HG03280 (cell line): ENCODE measurements around the gene CDHR2.
A peak's percentile ranks its signal among the peaks of the same experiment; 100 is the strongest.
"Not testable (repeated sequence)": the region's sequence is repeated elsewhere in the genome, so short reads cannot be mapped to it uniquely, and the experiment has no call there.

Experiments
- ATAC-seq: cut with Tn5 transposase; IDR thresholded peaks from one replicate; pipeline ENCODE4 v1.9.1; 2021; ENCODE audit warnings: mild to moderate bottlenecking, moderate library complexity; ENCODE audit not compliant: unreplicated experiment

The CDHR2 gene

DNA sequence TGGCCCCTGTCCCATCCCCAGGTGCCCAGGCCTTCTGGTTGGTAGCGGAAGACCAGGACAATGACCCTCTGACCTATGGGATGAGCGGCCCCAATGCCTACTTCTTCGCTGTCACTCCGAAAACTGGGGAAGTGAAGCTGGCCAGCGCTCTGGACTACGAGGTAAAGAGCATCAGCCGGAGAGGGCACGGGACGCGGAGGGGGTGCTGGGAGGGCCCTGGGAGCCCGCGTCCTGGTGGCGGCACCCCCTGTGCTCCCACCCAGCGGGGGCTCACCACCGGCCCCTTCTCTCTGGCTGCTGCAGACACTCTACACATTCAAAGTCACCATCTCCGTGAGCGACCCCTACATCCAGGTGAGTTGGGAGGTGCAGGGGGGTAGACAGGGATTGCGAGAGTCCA lies 19.5 kb downstream of the CDHR2 start:
- ATAC-seq: no peak

DNA sequence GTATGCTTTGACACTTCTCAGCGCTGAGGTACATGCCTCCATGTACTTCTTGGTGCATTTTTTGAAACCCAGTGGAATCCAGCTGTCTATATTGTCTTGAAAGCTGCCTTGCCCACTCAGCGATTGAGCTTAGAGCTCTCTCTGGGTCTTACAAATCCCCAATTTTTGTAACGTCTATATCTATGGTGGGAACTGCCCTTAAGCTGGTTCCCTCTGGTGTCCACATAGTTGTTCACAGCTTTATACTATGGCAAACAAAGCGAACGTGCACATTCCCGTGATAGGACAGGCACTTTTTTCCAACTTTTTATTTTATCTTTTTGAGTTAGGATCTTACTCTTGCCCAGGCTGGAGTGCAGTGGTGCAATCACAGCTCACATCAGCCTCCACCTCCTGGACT lies 20.9 kb downstream of the CDHR2 start:
- no peak for ATAC-seq

DNA sequence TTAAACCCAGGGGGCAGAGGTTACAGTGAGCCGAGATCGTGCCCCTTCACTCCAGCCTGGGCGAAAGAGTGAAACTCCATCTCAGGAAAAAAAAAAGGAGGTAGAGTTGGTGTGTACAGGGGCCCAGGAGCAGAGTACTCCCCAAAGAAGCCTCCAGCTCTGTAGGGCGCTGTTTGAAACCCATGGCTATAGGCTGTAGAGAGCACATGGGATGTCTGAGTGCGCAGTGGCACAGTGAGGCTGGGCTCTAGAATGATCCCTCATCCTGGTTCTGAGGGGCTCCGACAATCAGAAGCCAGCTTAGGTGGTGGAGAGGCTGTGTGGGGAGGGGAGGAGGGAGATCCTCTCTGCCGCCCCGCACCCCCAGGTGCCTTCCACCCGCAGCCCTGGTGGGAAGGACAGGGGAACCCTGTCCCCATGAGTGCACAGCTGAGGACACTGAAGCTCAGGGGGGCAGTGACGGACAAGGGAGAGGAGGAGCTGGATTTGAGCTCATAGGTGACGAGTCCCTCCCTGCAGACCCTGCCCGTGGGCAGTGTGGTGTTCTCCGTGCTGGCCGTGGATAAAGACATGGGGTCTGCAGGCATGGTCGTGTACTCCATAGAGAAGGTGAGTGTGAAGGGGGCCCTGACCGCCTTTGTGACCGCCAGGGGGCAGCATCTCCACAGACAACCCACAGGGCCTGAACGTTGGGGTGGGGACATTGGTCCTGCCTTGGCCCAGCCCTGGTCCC lies 24.6 kb downstream of the CDHR2 start:
- ATAC-seq: peak; percentile 78

DNA sequence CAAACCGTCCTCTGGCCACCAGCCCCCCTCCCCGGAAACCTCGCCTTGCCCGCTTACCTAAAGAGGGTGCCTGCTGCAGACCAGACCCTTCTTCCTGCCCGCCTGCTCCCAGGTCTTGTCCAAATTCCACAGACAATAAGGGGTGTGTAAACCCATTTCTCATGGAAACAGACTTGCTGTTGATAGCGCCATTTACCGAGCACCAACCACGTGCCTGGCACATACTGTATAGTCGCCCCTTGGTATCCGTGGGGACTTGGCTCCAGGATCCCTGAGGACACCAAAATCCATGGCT lies 25.1 kb downstream of the CDHR2 start:
- no peak for ATAC-seq

DNA sequence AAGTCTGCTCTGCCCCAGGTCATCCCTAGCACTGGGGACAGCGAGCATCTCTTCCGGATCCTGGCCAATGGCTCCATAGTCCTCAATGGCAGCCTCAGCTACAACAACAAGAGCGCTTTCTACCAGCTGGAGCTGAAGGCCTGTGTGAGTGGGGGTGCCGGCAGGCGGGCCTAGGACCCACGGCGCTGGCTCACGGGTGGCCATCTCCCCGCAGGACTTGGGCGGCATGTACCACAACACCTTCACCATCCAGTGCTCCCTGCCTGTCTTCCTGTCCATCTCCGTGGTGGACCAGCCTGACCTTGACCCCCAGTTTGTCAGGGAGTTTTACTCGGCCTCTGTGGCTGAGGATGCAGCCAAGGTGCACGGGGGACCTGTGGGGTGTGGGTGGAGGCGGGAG lies 25.9 kb downstream of the CDHR2 start:
- no peak for ATAC-seq

DNA sequence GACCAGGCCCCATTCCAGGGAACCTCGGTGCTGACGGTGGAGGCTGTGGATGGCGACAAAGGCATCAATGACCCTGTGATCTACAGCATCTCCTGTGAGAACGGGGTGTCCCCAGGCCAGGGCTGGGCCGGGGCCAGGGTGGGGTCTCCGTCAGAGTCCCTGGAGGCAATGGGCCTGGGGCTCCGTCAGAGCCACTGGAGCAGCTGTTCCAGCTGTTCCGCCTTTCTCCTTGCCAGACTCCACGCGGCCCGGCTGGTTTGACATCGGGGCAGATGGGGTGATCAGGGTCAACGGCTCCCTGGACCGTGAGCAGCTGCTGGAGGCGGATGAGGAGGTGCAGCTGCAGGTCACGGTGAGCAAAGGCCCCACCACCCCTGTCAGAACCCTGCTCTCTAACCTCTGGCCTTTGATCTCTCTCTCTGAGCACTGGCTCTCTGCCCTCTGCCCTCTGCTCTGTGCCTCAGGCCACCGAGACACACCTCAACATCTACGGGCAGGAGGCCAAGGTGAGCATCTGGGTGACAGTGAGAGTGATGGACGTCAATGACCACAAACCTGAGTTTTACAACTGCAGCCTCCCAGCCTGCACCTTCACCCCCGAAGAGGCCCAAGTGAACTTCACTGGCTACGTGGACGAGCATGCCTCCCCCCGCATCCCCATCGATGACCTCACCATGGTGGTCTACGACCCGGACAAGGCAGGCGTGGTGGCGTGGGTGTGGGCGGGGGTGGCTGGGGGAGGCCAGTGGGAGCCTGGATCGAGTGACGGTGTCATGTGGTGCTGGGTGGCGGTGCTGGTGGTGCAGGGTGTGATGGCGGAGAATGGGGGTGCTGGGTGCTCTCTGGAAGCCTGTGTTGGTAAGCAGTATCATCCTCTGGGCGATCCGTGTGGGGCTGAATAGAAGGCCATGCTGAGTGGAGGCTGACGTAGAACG lies 26.6 kb downstream of the CDHR2 start:
- ATAC-seq: no peak

DNA sequence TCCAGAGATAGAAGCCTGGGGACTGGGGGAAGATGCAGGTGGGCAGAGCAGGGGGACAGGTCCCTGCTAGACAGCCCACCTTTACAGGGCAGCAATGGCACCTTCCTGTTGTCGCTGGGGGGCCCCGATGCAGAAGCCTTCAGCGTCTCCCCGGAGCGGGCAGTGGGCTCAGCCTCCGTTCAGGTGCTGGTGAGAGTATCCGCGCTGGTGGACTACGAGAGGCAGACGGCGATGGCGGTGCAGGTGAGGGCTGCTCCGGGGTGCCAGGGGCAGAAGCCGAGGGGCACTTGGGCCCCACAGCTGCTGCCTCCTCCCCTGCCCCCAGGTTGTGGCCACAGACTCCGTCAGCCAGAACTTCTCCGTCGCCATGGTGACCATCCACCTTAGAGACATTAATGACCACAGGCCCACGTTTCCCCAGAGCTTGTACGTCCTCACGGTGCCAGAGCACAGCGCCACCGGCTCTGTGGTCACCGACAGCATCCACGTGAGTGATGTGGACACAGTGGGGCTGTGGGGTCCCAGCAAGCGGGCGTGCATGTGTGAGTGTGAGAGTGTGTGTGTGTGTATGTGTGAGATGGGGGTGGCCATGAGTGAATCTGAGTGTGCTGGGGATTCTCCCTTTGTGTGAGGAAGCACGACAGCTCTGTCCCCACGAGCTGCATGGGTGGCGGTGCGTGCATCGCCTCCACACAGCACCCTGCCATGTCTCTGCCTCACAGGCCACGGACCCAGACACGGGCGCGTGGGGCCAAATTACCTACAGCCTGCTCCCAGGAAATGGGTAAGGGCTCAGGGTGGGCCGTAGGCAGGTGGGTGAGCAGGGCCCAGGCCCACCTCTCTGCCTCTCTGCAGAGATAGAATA lies 28.4 kb downstream of the CDHR2 start:
- no peak for ATAC-seq

DNA sequence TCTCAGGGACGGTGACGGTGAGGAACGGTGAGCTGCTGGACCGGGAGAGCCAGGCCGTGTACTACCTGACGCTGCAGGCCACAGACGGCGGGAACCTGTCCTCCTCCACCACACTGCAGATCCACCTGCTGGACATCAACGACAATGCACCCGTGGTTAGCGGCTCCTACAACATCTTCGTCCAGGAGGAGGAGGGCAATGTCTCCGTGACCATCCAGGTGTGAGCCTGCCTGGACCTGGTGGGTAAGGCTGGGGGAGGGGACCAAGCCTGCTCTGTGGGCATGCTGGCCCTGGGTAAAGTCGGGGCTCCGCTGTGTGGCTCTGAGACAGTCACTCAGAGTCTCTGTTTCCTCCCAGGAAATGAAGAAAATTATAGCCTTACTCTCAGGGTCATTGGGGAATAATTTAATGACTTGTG lies 29.3 kb downstream of the CDHR2 start:
- ATAC-seq: no peak

DNA sequence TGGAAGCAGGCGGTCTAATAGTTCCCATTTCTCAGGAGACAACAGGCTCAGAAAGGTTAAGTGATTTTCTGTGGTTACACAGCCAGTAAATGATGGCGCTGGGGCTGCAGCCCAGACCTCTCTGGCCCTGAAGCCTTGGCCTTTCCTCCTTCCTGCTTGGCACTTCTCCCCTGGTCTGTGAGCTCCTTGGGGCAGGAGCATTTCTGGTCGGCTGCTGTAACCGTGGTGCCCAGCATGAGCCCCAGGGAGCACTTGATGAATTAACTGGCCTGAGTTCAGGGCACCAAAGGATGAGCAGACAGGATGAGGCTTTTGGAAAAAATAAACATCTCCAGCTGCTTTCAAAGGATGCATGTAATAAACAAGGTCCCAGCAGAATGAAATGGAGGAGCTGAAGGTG lies 30.2 kb downstream of the CDHR2 start:
- no peak for ATAC-seq

DNA sequence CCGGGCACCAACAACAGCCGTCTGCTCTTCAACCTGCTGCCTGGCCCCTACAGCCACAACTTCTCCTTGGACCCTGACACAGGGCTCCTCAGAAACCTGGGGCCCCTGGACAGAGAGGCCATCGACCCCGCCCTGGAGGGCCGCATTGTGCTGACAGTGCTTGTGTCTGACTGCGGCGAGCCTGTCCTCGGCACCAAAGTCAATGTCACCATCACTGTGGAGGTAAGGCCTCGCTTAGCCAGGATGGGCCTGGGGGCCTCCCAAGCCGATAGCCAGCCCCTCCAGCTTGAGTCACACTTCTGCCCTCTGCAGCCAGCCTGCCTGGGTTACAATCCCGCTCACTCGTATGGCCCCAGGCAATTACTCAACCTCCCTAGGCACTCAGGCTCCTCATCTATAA lies 32.2 kb downstream of the CDHR2 start:
- ATAC-seq: no peak

DNA sequence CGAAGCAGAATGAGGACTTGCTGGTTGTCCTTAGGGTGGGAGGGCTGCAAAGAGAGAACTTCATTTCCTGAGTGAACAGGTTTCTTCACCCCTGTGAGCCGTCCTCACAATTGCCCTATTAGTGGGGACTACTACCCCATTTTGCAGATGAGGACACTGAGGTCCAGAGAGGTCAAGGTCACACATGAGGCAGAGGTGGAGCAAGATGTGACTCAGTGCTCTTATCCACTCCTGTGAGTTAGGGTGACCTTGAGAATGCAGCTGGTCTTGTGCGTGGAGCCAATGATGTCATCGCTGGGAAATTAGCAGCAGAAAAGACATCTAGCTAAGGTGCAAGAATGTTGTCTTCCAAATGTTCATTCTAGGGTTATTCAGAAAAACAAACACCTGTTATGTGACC lies 33.9 kb downstream of the CDHR2 start:
- no peak for ATAC-seq

DNA sequence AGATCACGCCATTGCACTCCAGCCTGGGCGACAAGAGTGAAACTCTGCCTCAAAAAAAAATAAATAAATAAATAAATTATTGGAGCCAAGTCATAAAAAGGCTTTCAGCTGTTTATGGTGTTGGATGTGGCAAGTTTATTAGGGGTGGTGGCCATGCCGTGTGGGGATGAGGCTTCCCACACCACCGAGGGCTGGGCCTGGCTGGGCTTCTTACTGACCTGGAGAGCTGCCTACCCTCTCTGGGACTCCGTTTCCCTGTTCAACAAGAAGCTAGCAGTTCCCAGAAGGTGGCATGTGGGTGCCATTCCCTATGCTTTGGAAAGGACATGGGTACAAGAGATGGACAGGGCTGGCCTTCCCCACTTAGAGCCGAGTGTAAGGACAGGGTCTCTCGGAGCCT lies 38.3 kb downstream of the CDHR2 start:
- no peak for ATAC-seq

DNA sequence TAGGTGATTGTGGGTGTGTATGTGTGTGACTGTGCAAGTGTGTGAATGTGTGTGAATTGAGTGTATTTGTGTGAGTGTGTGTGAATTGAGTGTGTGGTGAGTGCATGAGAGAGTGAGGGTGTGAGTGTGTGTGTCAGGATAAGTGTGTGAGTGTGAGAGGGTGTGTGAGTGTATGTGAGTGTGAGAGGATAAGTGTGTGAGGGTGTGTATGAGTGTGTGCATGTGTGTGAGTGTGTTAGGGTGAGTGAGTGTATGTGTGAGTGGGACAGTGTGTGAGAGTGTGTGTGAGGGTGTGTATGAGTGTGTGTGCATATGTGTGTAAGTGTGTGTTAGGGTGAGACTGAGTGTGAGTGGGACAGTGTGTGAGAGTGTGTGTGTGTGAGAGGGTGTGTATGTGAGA lies 39.2 kb downstream of the CDHR2 start:
- ATAC-seq: no peak

DNA sequence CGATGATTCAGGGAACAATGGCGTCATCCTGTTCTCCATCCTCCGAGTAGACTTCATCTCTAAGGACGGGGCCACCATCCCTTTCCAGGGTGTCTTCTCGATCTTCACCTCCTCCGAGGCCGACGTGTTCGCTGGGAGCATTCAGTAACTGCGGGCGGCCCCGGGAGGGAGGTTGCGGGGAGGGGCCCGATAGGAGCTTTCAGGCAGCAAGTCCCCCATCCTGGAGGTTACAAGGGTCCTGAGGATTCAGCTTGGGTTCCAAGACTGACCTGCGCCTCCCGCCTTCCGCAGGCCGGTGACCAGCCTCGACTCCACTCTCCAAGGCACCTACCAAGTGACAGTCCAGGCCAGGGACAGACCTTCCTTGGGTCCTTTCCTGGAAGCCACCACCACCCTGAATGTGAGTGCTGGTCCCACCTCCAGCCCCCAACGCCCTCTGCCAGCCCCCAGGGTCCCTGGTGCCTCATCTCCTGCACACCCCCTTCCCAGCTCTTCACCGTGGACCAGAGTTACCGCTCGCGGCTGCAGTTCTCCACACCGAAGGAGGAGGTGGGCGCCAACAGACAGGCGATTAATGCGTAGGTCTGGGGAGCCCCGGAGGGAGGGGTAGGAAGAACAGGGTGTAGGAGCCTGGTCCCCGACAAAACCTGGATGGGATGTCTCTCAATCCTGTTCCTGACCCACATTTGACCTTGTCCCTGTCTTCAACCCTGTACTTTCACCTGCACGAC lies 40.1 kb downstream of the CDHR2 start:
- no peak for ATAC-seq

DNA sequence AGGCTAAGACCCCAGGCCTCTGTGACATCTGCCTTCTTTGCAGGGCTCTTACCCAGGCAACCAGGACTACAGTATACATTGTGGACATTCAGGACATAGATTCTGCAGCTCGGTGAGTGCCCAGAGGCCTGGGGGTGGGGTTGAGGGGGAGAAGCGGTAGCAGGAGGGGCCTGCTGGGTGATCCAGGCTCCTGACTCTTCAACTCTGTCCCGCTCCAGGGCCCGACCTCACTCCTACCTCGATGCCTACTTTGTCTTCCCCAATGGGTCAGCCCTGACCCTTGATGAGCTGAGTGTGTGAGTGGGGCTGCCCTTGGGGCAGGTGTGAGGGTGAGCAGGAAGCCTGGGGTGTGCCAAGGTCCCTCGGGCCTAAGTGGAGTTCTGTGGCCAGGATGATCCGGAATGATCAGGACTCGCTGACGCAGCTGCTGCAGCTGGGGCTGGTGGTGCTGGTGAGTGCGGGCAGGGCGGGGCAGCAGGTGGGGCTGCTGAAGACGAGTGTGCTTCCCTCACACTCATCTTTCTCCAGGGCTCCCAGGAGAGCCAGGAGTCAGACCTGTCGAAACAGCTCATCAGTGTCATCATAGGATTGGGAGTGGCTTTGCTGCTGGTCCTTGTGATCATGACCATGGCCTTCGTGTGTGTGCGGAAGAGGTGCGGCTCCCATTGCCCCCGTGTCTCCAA lies 41.0 kb downstream of the CDHR2 start:
- no peak for ATAC-seq

DNA sequence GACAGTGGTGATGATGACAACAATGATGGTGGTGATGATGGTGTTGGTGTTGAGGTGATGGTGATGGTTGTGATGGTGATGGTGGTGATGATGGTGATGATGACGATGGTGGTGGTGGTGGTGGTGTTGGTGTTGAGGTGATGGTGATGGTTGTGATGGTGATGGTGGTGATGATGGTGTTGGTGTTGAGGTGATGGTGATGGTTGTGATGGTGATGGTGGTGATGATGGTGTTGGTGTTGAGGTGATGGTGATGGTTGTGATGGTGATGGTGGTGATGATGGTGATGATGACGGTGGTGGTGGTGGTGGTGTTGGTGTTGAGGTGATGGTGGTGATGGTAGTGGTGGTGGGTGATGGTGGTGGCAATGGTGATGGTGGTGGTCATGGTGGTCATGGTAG lies 42.5 kb downstream of the CDHR2 start:
- not testable (repeated sequence) for ATAC-seq

DNA sequence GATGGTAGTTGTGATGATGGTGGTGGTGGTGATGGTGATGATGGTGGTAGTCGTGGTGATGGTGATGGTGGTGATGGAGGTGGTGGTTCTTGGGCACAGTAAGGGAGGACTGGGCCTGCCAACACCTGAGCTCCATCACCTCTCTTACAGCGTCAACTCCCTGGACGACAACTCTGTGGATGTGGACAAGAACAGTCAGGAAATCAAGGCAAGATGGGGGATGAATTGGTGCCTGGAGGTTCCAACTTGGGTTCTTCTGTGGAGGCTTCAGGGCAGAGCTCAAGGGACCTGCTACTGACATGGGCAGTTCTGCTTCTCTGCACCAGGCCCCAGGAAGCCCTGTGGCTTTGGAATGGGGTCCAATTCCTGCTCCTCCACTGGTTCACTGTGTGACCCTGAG lies 43.4 kb downstream of the CDHR2 start:
- no peak for ATAC-seq

DNA sequence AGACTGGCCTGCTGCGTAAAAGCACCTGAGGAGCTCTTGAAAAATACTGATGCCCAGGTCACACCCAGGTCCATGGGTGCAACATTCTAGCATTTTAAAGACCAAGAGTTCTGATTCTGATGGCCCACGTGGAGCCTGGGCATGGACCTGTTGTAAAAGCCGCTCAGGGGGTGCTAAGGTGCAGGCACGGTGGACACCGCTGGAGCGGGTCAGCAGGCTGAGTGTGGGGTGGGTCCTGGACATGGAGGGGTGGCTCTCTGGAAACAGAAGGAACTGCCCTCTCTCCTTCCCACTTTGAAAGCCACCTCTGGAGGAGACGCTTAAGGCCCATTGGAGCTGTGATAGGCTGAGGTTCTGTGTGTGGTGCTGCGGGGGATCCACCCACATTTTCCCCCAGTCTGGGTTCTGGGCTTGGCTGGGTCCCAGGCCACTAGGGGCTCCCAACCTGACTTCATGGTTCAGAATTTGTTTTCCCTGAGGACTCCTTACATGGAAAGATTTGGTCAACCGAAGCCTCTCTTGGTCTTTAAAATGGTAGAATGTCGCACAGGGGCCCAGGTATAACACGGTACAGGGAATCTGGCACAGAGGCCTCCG lies 44.2 kb downstream of the CDHR2 start:
- ATAC-seq: no peak

DNA sequence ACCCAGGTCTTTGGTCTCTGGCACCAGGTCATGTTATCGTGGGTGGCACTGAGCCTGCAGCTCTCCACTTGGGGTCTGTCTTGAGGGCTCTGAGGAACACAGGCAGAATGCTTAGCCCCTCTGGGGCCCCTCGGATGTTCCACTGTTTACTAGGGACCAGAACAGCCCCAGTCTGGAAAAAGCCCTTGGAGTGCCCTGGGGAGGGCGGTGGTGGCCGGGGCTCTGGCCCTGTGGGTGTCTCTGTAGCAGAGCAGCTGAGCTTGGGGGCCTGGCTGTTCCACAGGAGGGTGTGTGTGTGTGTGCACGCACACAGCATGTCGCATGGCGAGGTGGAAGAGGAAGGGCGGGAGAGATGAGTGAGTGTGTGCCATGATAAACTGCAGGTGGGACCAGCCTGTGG lies 45.4 kb downstream of the CDHR2 start:
- no peak for ATAC-seq

DNA sequence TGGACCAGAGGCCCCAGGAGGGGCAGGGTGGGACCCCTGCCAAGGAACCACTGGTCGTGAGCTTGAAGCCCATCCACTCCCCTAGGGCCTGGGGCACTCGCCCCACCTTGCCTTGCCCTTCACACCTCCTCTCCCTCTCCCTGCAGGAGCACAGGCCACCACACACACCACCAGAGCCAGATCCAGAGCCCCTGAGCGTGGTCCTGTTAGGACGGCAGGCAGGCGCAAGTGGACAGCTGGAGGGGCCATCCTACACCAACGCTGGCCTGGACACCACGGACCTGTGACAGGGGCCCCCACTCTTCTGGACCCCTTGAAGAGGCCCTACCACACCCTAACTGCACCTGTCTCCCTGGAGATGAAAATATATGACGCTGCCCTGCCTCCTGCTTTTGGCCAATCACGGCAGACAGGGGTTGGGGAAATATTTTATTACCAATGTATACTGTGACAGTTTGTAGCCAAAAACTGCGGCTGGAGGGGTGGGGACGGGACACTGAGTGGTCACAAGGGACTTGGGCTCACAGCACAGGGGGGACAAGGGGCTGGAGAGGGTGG lies 46.3 kb downstream of the CDHR2 start:
- ATAC-seq: no peak
